ENCODE results near the gene INTS7. TPM values are rescaled to one million over a fixed set of nuclear protein-coding genes. Genes with fewer than 3 reads are reported as not detected.
"Not testable (repeated sequence)": the region's sequence is repeated elsewhere in the genome, so short reads cannot be mapped to it uniquely, and the experiment has no call there.

Gene INTS7
- total RNA-seq, 2 experiments from 2014 or later, result 23.2 to 25.4 TPM

DNA sequence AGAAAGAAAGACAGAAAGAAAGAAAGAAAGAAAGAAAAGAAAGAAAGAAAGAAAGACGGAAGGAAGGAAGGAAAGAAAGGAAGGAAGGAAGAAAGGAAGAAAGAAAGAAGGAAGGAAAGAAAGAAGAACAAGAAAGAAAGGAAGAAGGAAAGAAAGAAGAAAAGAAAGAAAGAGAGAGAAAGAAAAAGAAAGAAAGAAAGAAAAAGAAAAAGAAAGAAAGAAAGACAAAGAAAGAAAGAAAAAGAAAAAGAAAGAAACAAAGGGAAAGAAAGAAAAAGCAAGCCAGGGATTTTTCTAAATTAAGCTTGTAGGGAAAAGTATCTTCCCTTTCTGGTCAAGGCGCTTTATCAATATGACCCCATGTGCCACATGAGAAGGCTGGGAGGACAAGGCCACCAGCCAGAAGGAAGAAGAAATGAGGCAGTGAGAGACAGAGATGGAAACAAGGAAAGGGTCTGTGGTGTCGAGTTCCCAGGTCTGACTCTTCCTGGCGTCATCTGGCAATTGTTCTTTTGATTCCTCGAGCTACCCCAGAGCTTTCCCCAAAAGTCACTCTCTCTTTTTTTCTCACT is 116.4 kb downstream of the INTS7 start:
- intact Hi-C loops (cut with micrococcal nuclease), result no loop called here
- Mint-ChIP-seq H3K4me3 (no peak overlapping the region), H3K4me1 (ENCODE audit: low read depth) (no peaks in the 10 kb centered on the region), H3K27ac (no peak overlapping the region), H3K36me3 (ENCODE audit: low read depth) (no peaks in the 10 kb centered on the region), H3K27me3 (peaks cover 7% of the 10 kb centered on the region), H3K9me3 (no peaks in the 10 kb centered on the region)
- no peak for TF ChIP-seq CTCF (IDR thresholded peaks at IDR 0.05)
- CTCF ChIA-PET, result interaction anchor here (0.8 to 1.3 kb wide), 2 partner anchors 26 to 221 kb away, joined by 3 read pairs; no protein-coding TSS in a partner anchor
- no peak for ATAC-seq
- no peak for DNase-seq
- POLR2A ChIA-PET, result no interaction called here

- H3K4me3 Mint-ChIP-seq; H3K4me1 Mint-ChIP-seq (ENCODE audit: low read depth); H3K27me3 Mint-ChIP-seq; CTCF ChIA-PET; H3K36me3 Mint-ChIP-seq (ENCODE audit: low read depth); ATAC-seq; H3K27ac Mint-ChIP-seq; H3K9me3 Mint-ChIP-seq; intact Hi-C loops (cut with micrococcal nuclease); DNase-seq; POLR2A ChIA-PET: not testable (repeated sequence)
Observed at GRCh38 chr1:211916458-211916857, 118.9 kb downstream of the INTS7 start.

DNA sequence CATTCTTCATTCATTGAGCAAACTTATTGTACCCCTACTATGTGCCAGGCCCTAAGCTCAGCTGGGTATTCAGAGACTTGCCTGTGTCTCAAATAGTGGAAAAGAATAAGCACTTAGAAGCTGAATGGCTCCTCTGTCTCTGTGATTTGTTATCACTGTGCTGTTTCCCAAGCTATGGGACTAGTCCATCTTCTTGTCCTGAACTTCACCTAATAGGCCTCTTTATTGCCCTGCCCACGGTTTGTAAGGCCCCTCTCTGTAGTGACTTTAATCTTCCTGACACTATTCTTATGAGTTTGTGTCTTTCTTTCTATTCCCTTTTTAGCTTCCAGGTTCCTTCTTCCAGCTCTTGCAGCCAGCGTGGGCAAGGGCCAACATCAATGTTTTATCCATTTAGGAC is 119.4 kb downstream of the INTS7 start:
- POLR2A ChIA-PET, result no interaction called here
- no peak for TF ChIP-seq CTCF (IDR thresholded peaks at IDR 0.05)
- no peaks in the 10 kb centered on the region for H3K4me1 Mint-ChIP-seq (ENCODE audit: low read depth)
- H3K27ac Mint-ChIP-seq, result no peak overlapping the region
- H3K36me3 Mint-ChIP-seq (ENCODE audit: low read depth), result no peaks in the 10 kb centered on the region
- H3K27me3 Mint-ChIP-seq, result peaks cover 7% of the 10 kb centered on the region
- intact Hi-C loops (cut with micrococcal nuclease), result no loop called here
- H3K4me3 Mint-ChIP-seq, result no peak overlapping the region
- no peaks in the 10 kb centered on the region for H3K9me3 Mint-ChIP-seq
- ATAC-seq, result no peak
- DNase-seq, result no peak
- CTCF ChIA-PET, result no interaction called here

- intact Hi-C loops (cut with micrococcal nuclease), result no loop called here
- Mint-ChIP-seq H3K9me3 (no peaks in the 10 kb centered on the region), H3K4me3 (no peak overlapping the region), H3K36me3 (ENCODE audit: low read depth) (no peaks in the 10 kb centered on the region), H3K27me3 (peaks cover 3% of the 10 kb centered on the region), H3K4me1 (ENCODE audit: low read depth) (no peaks in the 10 kb centered on the region), H3K27ac (no peak overlapping the region)
- ATAC-seq (no peak), DNase-seq (no peak)
- no peak for TF ChIP-seq CTCF (IDR thresholded peaks at IDR 0.05)
- ChIA-PET POLR2A (no interaction called here), CTCF (no interaction called here)
Observed at GRCh38 chr1:211912844-211913432, 122.4 kb downstream of the INTS7 start.

DNA sequence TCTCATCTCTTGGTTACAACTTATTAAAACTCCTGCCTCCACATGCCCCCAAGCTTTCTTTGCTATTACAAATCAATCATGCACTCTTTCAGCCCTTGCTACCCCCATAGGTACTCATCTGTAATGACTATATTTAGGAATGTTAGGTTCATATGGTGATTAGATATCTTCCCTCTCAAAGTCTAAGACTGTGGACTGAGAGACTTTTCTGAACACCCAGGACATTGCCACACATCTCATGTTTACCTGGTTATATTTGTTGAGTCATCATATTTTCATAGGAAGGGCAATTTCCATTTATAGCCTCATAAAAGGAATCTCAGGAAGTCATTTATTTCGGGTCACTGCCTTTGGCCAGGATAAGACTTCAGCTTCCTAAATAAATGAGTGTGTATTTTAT is 123.3 kb downstream of the INTS7 start:
- no peaks in the 10 kb centered on the region for H3K36me3 Mint-ChIP-seq (ENCODE audit: low read depth)
- H3K4me3 Mint-ChIP-seq, result no peak overlapping the region
- intact Hi-C loops (cut with micrococcal nuclease), result no loop called here
- no peak for TF ChIP-seq CTCF (IDR thresholded peaks at IDR 0.05)
- no peaks in the 10 kb centered on the region for H3K4me1 Mint-ChIP-seq (ENCODE audit: low read depth)
- CTCF ChIA-PET, result no interaction called here
- H3K9me3 Mint-ChIP-seq, result no peaks in the 10 kb centered on the region
- H3K27ac Mint-ChIP-seq, result no peak overlapping the region
- DNase-seq (no peak), ATAC-seq (no peak)
- POLR2A ChIA-PET, result no interaction called here
- H3K27me3 Mint-ChIP-seq, result peaks cover 3% of the 10 kb centered on the region
